HL-60 (cell line): ENCODE measurements around the gene HBE1.

Source experiments
- DNase-seq, 2 experiments: peaks; one replicate each; pipeline ENCODE4 v3.0.0-alpha.2; 2010 to 2020; ENCODE audit warnings: low read depth in 1 of 2, low spot score in 1 of 2
- H3K27ac ChIP-seq: fragments of 250-450 bp; sonication (Bioruptor Pico); replicated peaks from 2 replicates; pipeline ENCODE4 v1.5.1; 2020; ENCODE audit warnings: mild to moderate bottlenecking, moderate library complexity
- H3K27me3 ChIP-seq: fragments of 250-450 bp; sonication (Bioruptor Pico); 2 replicates; pipeline ENCODE4 v1.5.1; 2021; ENCODE audit warnings: mild to moderate bottlenecking, moderate library complexity; ENCODE audit not compliant: insufficient read depth, poor library complexity, severe bottlenecking
- H3K4me3 ChIP-seq: replicated peaks from 2 replicates; pipeline ENCODE4 v1.5.1; 2011; ENCODE audit warnings: mild to moderate bottlenecking, control low read depth, low read length; ENCODE audit not compliant: insufficient read depth
- GABPA ChIP-seq: IDR thresholded peaks from 2 replicates; pipeline ENCODE4 v1.6.1; 2012; ENCODE audit warnings: low read depth
- POLR2AphosphoS5 ChIP-seq: IDR thresholded peaks from 2 replicates; pipeline ENCODE4 v1.6.1; 2012; ENCODE audit warnings: low read depth
- SPI1 ChIP-seq: IDR thresholded peaks from 2 replicates; pipeline ENCODE4 v1.6.1; 2012; ENCODE audit warnings: low read depth, mild to moderate bottlenecking, borderline replicate concordance
- TF ChIP-seq, protein P1 (sequence below): IDR thresholded peaks from 2 replicates; pipeline ENCODE4 v1.6.1; 2012; ENCODE audit warnings: low read depth; ENCODE audit not compliant: insufficient replicate concordance
- TF ChIP-seq, protein P2 (sequence below): IDR thresholded peaks from one replicate; pipeline ENCODE4 v1.5.1; 2011; ENCODE audit warnings: low read length, control low read depth, inconsistent platforms; ENCODE audit not compliant: insufficient read depth

Gene HBE1

DNA sequence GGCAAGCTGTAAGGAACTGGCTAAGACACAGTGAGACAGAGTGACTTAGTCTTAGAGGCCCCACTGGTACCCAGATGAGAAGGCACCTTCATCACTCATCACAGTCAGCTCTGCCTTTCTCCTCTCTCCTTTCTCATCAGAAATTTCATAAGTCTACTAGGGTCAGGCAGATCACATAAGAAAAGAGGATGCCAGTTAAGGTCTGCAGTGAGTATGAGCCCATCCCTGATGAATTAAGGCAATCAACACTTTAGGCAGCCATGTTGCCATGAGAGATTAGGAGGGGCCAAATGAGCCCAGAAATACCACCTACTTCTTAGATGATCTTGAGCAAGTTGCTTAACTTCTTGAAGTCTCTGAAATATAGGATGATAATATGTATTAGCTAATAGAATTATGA, 11.9 kb upstream of the HBE1 start:
- Histone ChIP-seq H3K27ac (no peak overlapping the region), H3K27me3 (no peaks in the 10 kb centered on the region)

DNA sequence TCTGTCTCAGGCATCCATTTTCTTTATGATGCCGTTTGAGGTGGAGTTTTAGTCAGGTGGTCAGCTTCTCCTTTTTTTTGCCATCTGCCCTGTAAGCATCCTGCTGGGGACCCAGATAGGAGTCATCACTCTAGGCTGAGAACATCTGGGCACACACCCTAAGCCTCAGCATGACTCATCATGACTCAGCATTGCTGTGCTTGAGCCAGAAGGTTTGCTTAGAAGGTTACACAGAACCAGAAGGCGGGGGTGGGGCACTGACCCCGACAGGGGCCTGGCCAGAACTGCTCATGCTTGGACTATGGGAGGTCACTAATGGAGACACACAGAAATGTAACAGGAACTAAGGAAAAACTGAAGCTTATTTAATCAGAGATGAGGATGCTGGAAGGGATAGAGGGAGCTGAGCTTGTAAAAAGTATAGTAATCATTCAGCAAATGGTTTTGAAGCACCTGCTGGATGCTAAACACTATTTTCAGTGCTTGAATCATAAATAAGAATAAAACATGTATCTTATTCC, 10.9 kb upstream of the HBE1 start:
- TF ChIP-seq SPI1 (no peak), POLR2AphosphoS5 (no peak), GABPA (no peak)
- TF ChIP-seq, protein P1, sequence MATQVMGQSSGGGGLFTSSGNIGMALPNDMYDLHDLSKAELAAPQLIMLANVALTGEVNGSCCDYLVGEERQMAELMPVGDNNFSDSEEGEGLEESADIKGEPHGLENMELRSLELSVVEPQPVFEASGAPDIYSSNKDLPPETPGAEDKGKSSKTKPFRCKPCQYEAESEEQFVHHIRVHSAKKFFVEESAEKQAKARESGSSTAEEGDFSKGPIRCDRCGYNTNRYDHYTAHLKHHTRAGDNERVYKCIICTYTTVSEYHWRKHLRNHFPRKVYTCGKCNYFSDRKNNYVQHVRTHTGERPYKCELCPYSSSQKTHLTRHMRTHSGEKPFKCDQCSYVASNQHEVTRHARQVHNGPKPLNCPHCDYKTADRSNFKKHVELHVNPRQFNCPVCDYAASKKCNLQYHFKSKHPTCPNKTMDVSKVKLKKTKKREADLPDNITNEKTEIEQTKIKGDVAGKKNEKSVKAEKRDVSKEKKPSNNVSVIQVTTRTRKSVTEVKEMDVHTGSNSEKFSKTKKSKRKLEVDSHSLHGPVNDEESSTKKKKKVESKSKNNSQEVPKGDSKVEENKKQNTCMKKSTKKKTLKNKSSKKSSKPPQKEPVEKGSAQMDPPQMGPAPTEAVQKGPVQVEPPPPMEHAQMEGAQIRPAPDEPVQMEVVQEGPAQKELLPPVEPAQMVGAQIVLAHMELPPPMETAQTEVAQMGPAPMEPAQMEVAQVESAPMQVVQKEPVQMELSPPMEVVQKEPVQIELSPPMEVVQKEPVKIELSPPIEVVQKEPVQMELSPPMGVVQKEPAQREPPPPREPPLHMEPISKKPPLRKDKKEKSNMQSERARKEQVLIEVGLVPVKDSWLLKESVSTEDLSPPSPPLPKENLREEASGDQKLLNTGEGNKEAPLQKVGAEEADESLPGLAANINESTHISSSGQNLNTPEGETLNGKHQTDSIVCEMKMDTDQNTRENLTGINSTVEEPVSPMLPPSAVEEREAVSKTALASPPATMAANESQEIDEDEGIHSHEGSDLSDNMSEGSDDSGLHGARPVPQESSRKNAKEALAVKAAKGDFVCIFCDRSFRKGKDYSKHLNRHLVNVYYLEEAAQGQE: no peak
- Histone ChIP-seq H3K27me3 (no peaks in the 10 kb centered on the region), H3K27ac (no peak overlapping the region), H3K4me3 (no peak overlapping the region)
- DNase-seq: peak; percentile 66 to 78

More for the DNA sequence above, 11.9 kb upstream of the HBE1 start:
- TF ChIP-seq GABPA (no peak), SPI1 (no peak), POLR2AphosphoS5 (no peak)
- TF ChIP-seq, protein P2, sequence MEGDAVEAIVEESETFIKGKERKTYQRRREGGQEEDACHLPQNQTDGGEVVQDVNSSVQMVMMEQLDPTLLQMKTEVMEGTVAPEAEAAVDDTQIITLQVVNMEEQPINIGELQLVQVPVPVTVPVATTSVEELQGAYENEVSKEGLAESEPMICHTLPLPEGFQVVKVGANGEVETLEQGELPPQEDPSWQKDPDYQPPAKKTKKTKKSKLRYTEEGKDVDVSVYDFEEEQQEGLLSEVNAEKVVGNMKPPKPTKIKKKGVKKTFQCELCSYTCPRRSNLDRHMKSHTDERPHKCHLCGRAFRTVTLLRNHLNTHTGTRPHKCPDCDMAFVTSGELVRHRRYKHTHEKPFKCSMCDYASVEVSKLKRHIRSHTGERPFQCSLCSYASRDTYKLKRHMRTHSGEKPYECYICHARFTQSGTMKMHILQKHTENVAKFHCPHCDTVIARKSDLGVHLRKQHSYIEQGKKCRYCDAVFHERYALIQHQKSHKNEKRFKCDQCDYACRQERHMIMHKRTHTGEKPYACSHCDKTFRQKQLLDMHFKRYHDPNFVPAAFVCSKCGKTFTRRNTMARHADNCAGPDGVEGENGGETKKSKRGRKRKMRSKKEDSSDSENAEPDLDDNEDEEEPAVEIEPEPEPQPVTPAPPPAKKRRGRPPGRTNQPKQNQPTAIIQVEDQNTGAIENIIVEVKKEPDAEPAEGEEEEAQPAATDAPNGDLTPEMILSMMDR: no peak
- no peak overlapping the region for H3K4me3 ChIP-seq
- no peak for DNase-seq

DNA sequence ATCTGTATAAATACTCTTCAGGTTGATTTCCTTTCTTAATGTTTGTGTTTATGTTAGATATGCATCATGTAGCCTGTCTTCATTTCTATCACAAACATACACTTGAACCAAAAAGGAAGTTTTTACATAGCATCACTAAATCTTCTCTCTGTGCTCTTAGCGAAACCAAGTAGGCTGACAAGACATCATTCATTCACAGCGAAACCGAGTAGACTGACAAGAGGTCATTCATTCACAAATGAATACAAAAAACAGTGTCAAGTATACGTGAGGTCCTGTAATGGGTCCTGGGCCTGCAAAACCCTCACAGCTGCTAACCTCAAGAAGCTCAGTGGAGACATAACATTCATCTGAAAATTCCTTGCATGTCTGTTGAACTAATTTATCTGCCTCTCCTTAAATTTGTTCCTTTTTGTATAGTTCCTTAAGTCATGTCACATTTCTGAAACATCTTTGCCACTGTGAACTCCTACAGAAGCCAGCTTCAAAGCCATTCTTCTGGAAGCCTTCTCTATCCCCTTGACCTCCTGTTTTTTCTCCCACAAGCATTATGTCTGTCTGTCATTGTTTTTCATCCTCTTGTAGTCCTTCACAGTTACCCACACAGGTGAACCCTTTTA, 9.8 kb upstream of the HBE1 start:
- Histone ChIP-seq H3K27me3 (no peaks in the 10 kb centered on the region), H3K4me3 (no peak overlapping the region), H3K27ac (no peak overlapping the region)
- no peak for TF ChIP-seq POLR2AphosphoS5
- TF ChIP-seq GABPA: no peak
- no peak for DNase-seq

DNA sequence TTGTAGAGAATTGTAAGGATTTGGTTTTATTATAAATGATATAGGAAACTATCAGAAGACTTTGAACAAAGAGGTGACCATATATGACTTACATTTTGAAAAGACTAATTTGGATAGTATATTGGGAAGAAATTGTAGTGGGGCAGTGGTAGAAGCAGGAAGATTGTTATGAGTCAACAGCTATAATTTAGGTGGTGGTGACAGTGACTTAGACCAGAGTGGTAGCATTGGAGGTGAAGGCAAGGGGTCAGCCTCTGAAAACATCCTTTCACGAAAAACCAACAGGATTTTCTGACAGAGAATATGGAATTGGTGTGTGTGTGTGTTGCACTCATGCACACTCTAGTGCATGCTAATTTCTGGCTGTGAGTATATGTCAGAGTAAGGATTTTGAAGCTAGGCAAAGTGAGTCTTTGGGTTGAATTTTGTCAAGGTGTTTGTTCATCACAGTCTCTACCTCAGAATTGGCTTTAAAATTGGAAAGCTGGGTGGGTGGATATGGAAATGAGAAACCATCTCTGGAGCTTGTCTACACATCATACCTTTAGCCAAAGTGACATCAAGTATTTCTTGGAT, 8.2 kb upstream of the HBE1 start:
- TF ChIP-seq SPI1: no peak
- TF ChIP-seq, protein P2: no peak
- TF ChIP-seq POLR2AphosphoS5: no peak
- TF ChIP-seq, protein P1: no peak
- TF ChIP-seq GABPA: no peak
- no peak overlapping the region for H3K27ac ChIP-seq
- no peak overlapping the region for H3K4me3 ChIP-seq
- no peak for DNase-seq
- no peaks in the 10 kb centered on the region for H3K27me3 ChIP-seq
